Measurements from ENCODE around the gene GYG1. TPM values are rescaled to one million over a fixed set of nuclear protein-coding genes. Genes with fewer than 3 reads are reported as not detected.

The GYG1 gene
- total RNA-seq, 2 experiments from 2014 or later, result 21.0 to 22.3 TPM

DNA sequence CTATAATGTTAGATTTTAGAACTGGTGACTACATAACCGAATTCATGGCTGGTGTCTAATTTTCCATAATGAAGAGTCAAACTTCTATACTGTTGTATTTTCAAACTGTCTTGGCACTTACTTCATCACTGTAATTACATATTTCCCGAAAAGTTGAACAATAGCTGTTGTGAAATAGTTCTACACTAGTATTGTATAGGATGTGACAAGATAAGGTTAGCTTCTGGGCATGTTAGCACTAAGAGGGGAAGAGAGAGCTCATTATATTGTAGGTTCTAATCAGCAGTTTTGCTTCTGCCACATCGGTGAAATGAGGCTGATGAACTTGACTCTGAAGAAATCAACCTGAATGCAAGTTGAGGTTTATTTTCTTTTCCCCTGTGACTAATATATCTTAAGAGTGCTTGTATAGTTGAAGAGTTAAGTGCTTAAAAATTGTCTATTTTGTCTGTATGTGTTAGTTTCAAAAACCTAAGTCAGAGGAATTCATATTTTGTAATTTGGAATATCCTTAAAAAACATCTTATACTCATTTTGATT lies 8.9 kb downstream of the GYG1 start:
- Histone ChIP-seq H3K4me3 (ENCODE audit: low read length) (no peak overlapping the region), H3K36me3 (ENCODE audit: insufficient read depth, low read length) (peaks cover 31% of the 10 kb centered on the region), H3K9me3 (ENCODE audit: control insufficient read depth in 1 of 2, insufficient read depth in 1 of 2, low read length in 2 of 2) (no peaks in the 10 kb centered on the region), H3K27ac (ENCODE audit: low read depth in 1 of 2, low read length in 2 of 2) (no peak overlapping the region), H3K4me1 (ENCODE audit: insufficient read depth, low read length) (peaks cover 6% of the 10 kb centered on the region), H3K27me3 (ENCODE audit: control insufficient read depth in 1 of 2, insufficient read depth in 2 of 2, low read length in 2 of 2) (no peaks in the 10 kb centered on the region)
- ATAC-seq (ENCODE audit: poor library complexity) (no peak), DNase-seq (no peak)
- Mint-ChIP-seq H3K27ac (no peak overlapping the region), H3K27me3 (no peaks in the 10 kb centered on the region), H3K4me1 (ENCODE audit: low read depth) (peaks cover 37% of the 10 kb centered on the region), H3K4me3 (no peak overlapping the region), H3K36me3 (ENCODE audit: low read depth) (peaks cover 45% of the 10 kb centered on the region), H3K9me3 (no peaks in the 10 kb centered on the region)
- ChIA-PET POLR2A (interaction anchor here (3.9 kb wide), 1 partner anchor 9 kb away, joined by 25 read pairs; the partner anchor contains the start of gene GYG1), CTCF (interaction anchor here (1.0 kb wide), 1 partner anchor 9 kb away, joined by 3 read pairs; the partner anchor contains the start of gene GYG1)
- intact Hi-C loops (cut with DNase I, micrococcal nuclease), result no loop called here
- TF ChIP-seq, protein P1, sequence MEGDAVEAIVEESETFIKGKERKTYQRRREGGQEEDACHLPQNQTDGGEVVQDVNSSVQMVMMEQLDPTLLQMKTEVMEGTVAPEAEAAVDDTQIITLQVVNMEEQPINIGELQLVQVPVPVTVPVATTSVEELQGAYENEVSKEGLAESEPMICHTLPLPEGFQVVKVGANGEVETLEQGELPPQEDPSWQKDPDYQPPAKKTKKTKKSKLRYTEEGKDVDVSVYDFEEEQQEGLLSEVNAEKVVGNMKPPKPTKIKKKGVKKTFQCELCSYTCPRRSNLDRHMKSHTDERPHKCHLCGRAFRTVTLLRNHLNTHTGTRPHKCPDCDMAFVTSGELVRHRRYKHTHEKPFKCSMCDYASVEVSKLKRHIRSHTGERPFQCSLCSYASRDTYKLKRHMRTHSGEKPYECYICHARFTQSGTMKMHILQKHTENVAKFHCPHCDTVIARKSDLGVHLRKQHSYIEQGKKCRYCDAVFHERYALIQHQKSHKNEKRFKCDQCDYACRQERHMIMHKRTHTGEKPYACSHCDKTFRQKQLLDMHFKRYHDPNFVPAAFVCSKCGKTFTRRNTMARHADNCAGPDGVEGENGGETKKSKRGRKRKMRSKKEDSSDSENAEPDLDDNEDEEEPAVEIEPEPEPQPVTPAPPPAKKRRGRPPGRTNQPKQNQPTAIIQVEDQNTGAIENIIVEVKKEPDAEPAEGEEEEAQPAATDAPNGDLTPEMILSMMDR (IDR thresholded peaks at IDR 0.05), result no peak

DNA sequence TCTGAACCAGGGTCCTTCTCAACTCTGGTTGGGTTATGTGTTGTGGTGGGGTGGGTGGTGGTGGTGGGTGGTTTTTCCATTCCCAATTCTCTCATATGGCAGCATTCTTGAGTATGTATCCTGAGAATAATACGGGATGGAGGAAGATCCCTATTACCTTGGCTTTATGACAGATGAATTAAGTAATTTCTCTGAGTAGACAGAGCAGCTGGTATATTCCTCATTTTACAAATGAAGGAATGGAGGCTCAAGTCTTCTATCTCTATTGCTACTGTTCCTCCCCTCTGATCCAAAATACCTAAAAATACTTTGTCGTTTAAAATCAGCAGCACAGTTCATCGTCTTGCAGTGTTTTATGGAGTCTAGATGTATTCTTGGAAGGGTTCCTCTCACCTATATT lies 10.4 kb downstream of the GYG1 start:
- no peaks in the 10 kb centered on the region for H3K9me3 ChIP-seq (ENCODE audit: control insufficient read depth in 1 of 2, insufficient read depth in 1 of 2, low read length in 2 of 2)
- ATAC-seq (ENCODE audit: poor library complexity) (no peak), DNase-seq (no peak)
- H3K27me3 ChIP-seq (ENCODE audit: control insufficient read depth in 1 of 2, insufficient read depth in 2 of 2, low read length in 2 of 2), result no peaks in the 10 kb centered on the region
- peaks cover 18% of the 10 kb centered on the region for H3K36me3 ChIP-seq (ENCODE audit: insufficient read depth, low read length)
- ChIA-PET CTCF (interaction anchor here (1.1 kb wide), 1 partner anchor 10 kb away, joined by 3 read pairs; the partner anchor contains the start of gene GYG1), POLR2A (interaction anchor here (3.9 kb wide), 1 partner anchor 11 kb away, joined by 25 read pairs; the partner anchor contains the start of gene GYG1)
- no peak overlapping the region for H3K4me3 ChIP-seq (ENCODE audit: low read length)
- peaks cover 6% of the 10 kb centered on the region for H3K4me1 ChIP-seq (ENCODE audit: insufficient read depth, low read length)
- intact Hi-C loops (cut with DNase I, micrococcal nuclease), result no loop called here
- H3K36me3 Mint-ChIP-seq (ENCODE audit: low read depth), result peaks cover 38% of the 10 kb centered on the region
- H3K9me3 Mint-ChIP-seq, result no peaks in the 10 kb centered on the region
- peaks cover 35% of the 10 kb centered on the region for H3K4me1 Mint-ChIP-seq (ENCODE audit: low read depth)
- H3K27ac Mint-ChIP-seq, result no peak overlapping the region
- TF ChIP-seq, protein P1 (IDR thresholded peaks at IDR 0.05), result no peak
- H3K27ac ChIP-seq (ENCODE audit: low read depth in 1 of 2, low read length in 2 of 2), result no peak overlapping the region
- H3K27me3 Mint-ChIP-seq, result no peaks in the 10 kb centered on the region
- H3K4me3 Mint-ChIP-seq, result no peak overlapping the region

DNA sequence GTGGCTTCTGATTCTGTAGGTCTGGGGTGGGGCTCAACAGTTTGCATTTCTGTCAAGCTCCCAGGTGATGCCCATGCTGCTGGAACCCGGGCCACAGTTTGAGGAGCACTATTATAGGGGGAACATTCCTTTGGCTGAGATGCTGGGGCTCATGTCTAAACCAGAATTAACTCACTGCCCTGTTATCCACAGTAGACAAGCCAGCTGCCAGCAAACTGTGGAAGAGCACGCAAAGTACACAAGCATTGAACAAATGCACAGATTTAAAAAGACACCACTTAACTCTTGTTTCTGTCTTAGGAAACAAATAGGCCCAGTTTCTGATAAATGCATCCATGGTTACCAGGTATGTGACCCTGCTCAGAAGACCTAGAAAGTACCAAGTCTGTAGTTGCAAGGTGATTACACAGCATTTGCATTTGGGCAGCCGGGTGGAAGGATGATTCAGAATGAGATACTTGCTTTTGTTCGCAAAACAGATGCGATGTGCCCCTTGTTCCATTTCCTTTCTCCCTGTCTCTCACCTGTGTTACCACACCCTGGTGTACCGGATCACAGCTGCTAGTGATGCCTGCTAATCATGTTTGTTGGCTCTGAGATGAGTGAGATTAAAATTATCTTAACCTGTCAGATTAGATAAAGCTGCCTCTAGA lies 12.4 kb downstream of the GYG1 start:
- ATAC-seq (ENCODE audit: poor library complexity), result no peak
- Mint-ChIP-seq H3K27me3 (no peaks in the 10 kb centered on the region), H3K9me3 (no peaks in the 10 kb centered on the region), H3K4me1 (ENCODE audit: low read depth) (peaks cover 17% of the 10 kb centered on the region), H3K4me3 (no peak overlapping the region), H3K36me3 (ENCODE audit: low read depth) (peaks cover 47% of the 10 kb centered on the region), H3K27ac (no peak overlapping the region)
- Histone ChIP-seq H3K36me3 (ENCODE audit: insufficient read depth, low read length) (peaks cover 28% of the 10 kb centered on the region), H3K4me3 (ENCODE audit: low read length) (no peak overlapping the region), H3K9me3 (ENCODE audit: control insufficient read depth in 1 of 2, insufficient read depth in 1 of 2, low read length in 2 of 2) (no peaks in the 10 kb centered on the region), H3K4me1 (ENCODE audit: insufficient read depth, low read length) (peaks cover 14% of the 10 kb centered on the region), H3K27me3 (ENCODE audit: control insufficient read depth in 1 of 2, insufficient read depth in 2 of 2, low read length in 2 of 2) (no peaks in the 10 kb centered on the region), H3K27ac (ENCODE audit: low read depth in 1 of 2, low read length in 2 of 2) (no peak overlapping the region)
- TF ChIP-seq, protein P1 (IDR thresholded peaks at IDR 0.05), result no peak
- intact Hi-C loops (cut with DNase I, micrococcal nuclease), result no loop called here
- ChIA-PET POLR2A (interaction anchor here (0.6 kb wide), 1 partner anchor 109 kb away, joined by 3 read pairs; no protein-coding TSS in a partner anchor), CTCF (no interaction called here)
- DNase-seq, result peak in 4 of 14 experiments; percentile 13 to 37 (median 32)

Data from CD4-positive, alpha-beta T cell (primary cell).